Thoracic aorta (tissue), 2 donors: Measurements from ENCODE around the gene TIMM44. TPM values are rescaled to one million over a fixed set of nuclear protein-coding genes. Genes with fewer than 3 reads are reported as not detected.

Experiments
- ATAC-seq: fragments of 150-250 bp; one replicate; pipeline ENCODE4 v1.8.0; 2017; ENCODE audit warnings: low read depth; ENCODE audit not compliant: insufficient number of reproducible peaks, low FRiP score
- DNase-seq: peaks from one replicate; pipeline ENCODE4 v3.0.0-alpha.2; 2020; ENCODE audit warnings: low spot score
- H3K27ac ChIP-seq, 2 donors: fragments of 200-600 bp; sonication (generic); 1 replicate in 1 of 2; 2 replicates in 1 of 2; pipeline ENCODE4 v1.5.1; 2016; ENCODE audit warnings: mild to moderate bottlenecking in 2 of 2, moderate library complexity in 2 of 2
- H3K27me3 ChIP-seq: fragments of 200-600 bp; sonication (generic); replicated peaks from 2 replicates; pipeline ENCODE4 v1.6.0; 2016; ENCODE audit warnings: mild to moderate bottlenecking; ENCODE audit not compliant: insufficient read depth
- H3K36me3 ChIP-seq: fragments of 200-600 bp; sonication (generic); one replicate; pipeline ENCODE4 v1.5.1; 2016
- H3K4me1 ChIP-seq, 2 donors: fragments of 200-600 bp; sonication (generic); 1 replicate in 1 of 2; 2 replicates in 1 of 2; pipeline versions ENCODE4 v1.5.1 to v1.6.0; 2016; ENCODE audit warnings: low read depth in 2 of 2, mild to moderate bottlenecking in 1 of 2; ENCODE audit not compliant: control insufficient read depth in 1 of 2
- H3K4me3 ChIP-seq: fragments of 200-600 bp; sonication (generic); 2 replicates; pipeline ENCODE4 v1.5.1; 2016; ENCODE audit warnings: mild to moderate bottlenecking
- H3K9me3 ChIP-seq: fragments of 200-600 bp; sonication (generic); 2 replicates; pipeline ENCODE4 v1.5.1; 2016
- CTCF ChIP-seq: fragments of 200-600 bp; sonication (generic); IDR thresholded peaks from one replicate; pipeline ENCODE4 v1.5.1; 2019; ENCODE audit warnings: antibody characterized with exemption
- total RNA-seq, 2 donors: library from RNA; depleted of rRNA; stranded (reverse); fragments of >200 nt; gene quantifications; one replicate each; pipeline versions ENCODE4 v1.1.0 to v1.2.3, GENCODE V29; 2016

Gene TIMM44
- total RNA-seq, 2 donors from 2014 or later = 51.2 to 77.6 TPM

DNA sequence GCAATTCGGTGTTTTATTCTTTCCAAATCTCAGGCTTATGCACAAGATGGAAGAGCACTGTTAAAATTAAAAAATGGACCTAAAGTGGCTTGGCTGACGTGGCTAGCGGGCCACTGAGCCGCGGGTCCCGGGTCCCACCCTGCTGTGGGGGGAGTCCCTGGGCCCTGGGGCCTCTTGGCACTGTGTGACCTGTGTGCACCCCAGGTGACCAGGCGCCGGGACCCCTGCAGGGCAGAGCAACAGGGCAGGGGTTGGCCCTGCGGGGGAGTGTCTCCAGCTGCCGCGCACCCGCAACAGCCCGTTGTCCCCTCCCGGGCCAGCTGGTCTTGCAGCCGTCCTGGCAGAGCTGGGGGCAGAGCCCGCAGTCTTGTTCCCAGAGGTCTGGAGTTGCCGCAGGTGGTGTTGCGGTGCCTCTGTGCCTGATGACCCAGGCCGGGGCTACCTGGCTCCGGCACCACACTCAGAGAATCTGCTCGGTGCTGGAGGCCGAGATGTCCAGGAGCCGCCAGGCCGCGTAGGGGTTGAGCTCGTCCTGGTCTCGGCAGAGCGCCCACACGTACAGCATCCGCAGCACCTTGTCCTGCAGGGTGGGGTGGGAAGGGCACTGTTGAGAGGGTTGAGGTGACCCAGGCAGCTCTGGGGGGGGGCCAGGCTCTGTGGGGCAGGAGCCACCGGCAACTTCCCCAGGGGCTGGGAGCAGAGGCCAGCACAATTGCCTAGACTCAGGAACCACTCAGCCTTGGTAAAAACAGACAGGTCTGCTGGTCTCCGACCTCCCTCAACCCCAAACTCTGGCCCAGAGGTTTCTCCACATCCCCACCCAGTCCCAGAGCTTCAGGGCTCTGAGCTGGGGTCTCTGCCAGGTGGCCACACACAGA, 16.5 kb downstream of the TIMM44 start:
- Histone ChIP-seq H3K4me3 (peak overlapping the region; percentile 64), H3K9me3 (no peaks in the 10 kb centered on the region), H3K27ac (no peak overlapping the region), H3K4me1 (peaks cover 44 to 65% of the 10 kb centered on the region in 2 donors), H3K27me3 (no peaks in the 10 kb centered on the region), H3K36me3 (peaks cover 26% of the 10 kb centered on the region)
- DNase-seq = no peak
- TF ChIP-seq CTCF = no peak
- no peak for ATAC-seq

DNA sequence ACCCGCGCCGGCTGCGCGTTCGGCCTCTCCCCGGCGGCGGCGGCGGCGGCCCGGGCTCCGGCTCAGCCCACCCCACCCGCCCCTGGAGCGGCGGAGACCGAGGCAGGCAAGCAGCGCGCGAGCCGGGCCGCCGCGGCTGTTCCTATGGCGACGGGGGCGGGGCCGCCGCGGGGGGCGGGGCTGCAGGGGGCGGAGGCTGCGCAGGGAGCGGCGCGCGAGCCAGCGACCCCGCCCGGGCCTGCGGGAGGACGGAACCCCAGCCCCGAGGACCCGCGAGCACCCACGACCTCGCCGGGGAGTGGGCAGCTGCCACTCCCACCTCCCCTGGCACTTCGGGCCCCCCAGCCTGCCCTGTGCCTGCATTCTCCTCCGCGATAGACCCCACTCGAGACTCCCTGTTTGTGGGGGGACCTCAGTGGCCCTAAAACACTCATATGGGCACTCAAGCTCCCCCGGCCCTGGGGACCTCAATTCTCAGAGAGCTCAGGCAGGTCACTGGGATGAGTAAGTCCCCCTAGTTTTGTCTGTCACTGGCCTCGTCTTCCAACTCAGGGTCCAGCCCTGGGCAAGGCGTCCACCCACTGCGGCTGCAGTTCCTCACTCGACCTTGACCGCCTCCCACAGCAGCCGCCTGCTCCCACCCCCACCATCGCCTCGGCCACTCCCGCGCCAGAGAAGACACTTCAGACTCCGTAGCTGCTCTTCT, 17.3 kb downstream of the TIMM44 start, which contains the start of gene CTXN1:
TSS of gene CTXN1 (minus strand) at position 115 of the 706 bp plus-strand sequence. CDS start 597 bp downstream, outside the sequence.
- Histone ChIP-seq H3K4me1 (peaks cover 49 to 70% of the 10 kb centered on the region in 2 donors), H3K27ac (no peak within 1 kb of the TSS), H3K9me3 (no peaks in the 10 kb centered on the region), H3K27me3 (no peaks in the 10 kb centered on the region), H3K36me3 (peaks cover 19% of the 10 kb centered on the region), H3K4me3 (peak within 1 kb of the TSS; percentile 64)
- no peak for ATAC-seq
- DNase-seq = no peak
- no peak for TF ChIP-seq CTCF

DNA sequence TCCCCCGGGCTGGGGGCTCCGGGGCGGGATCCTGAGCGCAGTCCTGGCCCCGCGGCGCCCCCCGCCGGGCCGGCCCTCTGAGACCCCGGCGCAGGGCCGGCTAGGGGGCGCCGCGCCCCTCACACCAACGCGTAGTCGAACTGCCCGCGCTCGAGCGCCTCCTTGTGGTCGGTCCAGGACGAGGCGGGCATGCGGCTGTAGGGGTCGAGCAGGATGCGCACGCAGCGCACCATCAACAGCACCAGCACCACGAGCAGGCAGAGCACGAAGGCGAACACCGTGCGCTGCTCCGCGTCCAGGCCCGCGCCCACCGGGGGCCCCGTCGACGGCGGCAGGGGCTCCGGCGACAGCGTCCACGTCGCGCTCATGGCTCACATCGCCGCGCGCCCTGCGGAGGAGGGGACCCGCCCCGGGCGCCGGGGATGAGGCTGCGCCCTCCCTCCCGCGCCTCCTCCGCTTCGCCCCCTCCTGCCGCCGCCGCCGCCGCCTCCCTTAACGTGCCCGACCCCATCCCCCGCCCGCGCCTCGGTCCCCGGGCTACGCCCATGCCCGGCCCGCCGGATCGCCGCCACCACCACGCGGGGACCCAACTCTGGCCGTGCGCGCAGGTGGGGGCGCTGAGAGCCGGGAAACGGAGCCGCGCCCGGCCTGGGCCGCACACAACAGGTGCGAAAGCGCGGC, 18.2 kb downstream of the TIMM44 start:
- TF ChIP-seq CTCF = peak; percentile 74
- H3K27me3 ChIP-seq = no peaks in the 10 kb centered on the region
- no peak for DNase-seq
- no peaks in the 10 kb centered on the region for H3K9me3 ChIP-seq
- no peak overlapping the region for H3K27ac ChIP-seq
- ATAC-seq = no peak
- peaks cover 46 to 63% of the 10 kb centered on the region in 2 donors for H3K4me1 ChIP-seq
- H3K4me3 ChIP-seq = peak overlapping the region; percentile 64
- peaks cover 14% of the 10 kb centered on the region for H3K36me3 ChIP-seq

GRCh38 chr19:7924651-7925170, 18.8 kb downstream of the TIMM44 start:
- peaks cover 42 to 60% of the 10 kb centered on the region in 2 donors for H3K4me1 ChIP-seq

More at GRCh38 chr19:7924651-7925170, 18.8 kb downstream of the TIMM44 start:
- Histone ChIP-seq H3K9me3 (no peaks in the 10 kb centered on the region), H3K36me3 (peaks cover 14% of the 10 kb centered on the region), H3K27me3 (no peaks in the 10 kb centered on the region), H3K4me3 (peak overlapping the region; percentile 64), H3K27ac (no peak overlapping the region)
- ATAC-seq (no peak), DNase-seq (no peak)
- TF ChIP-seq CTCF = no peak
